HG03521 (cell line): Measurements from ENCODE around the gene AOC3.
"Not testable (repeated sequence)": the region's sequence is repeated elsewhere in the genome, so short reads cannot be mapped to it uniquely, and the experiment has no call there.

Source experiments
- ATAC-seq: cut with Tn5 transposase; IDR thresholded peaks from one replicate; pipeline ENCODE4 v1.9.1; 2021; ENCODE audit warnings: mild to moderate bottlenecking, moderate library complexity; ENCODE audit not compliant: unreplicated experiment

AOC3 gene

GRCh38 chr17:42843358-42843934 is 7.6 kb upstream of the AOC3 start:
- ATAC-seq: no peak

GRCh38 chr17:42844271-42844670 is 6.7 kb upstream of the AOC3 start, which contains the start of gene AOC2:
TSS of gene AOC2 (plus strand) at chr17:42844580. CDS start at chr17:42844627, 47 bp downstream.
- no peak for ATAC-seq

- ATAC-seq: no peak
Measured at GRCh38 chr17:42844761-42845555, 6.0 kb upstream of the AOC3 start.

GRCh38 chr17:42845556-42845917 is 5.5 kb upstream of the AOC3 start:
- ATAC-seq: no peak

- ATAC-seq: no peak
Measured at GRCh38 chr17:42845918-42846593, 4.9 kb upstream of the AOC3 start.

GRCh38 chr17:42846594-42847280 is 4.3 kb upstream of the AOC3 start:
- no peak for ATAC-seq

GRCh38 chr17:42848093-42848492 is 2.9 kb upstream of the AOC3 start:
- no peak for ATAC-seq

GRCh38 chr17:42849031-42849430 is 2.0 kb upstream of the AOC3 start:
- no peak for ATAC-seq

- ATAC-seq: no peak
Measured at GRCh38 chr17:42849451-42850181, 1.4 kb upstream of the AOC3 start.

GRCh38 chr17:42851371-42852240 is 607 bp downstream of the AOC3 start:
- ATAC-seq: not testable (repeated sequence)

- ATAC-seq: no peak
Measured at GRCh38 chr17:42852351-42852750, 1.4 kb downstream of the AOC3 start.

GRCh38 chr17:42853004-42853403 is 2.0 kb downstream of the AOC3 start:
- ATAC-seq: no peak

- no peak for ATAC-seq
Measured at GRCh38 chr17:42853597-42853967, 2.6 kb downstream of the AOC3 start.

- ATAC-seq: no peak
Measured at GRCh38 chr17:42853968-42854790, 3.2 kb downstream of the AOC3 start.

- ATAC-seq: no peak
Measured at GRCh38 chr17:42855048-42855596, 4.1 kb downstream of the AOC3 start.

GRCh38 chr17:42856093-42856492 is 5.1 kb downstream of the AOC3 start:
- ATAC-seq: not testable (repeated sequence)

GRCh38 chr17:42856516-42856915 is 5.5 kb downstream of the AOC3 start:
- not testable (repeated sequence) for ATAC-seq

- ATAC-seq: no peak
Measured at GRCh38 chr17:42857389-42857788, 6.4 kb downstream of the AOC3 start.

GRCh38 chr17:42865638-42866094 is 14.7 kb downstream of the AOC3 start:
- no peak for ATAC-seq
